Panc1 (cell line): ENCODE data around the gene PREP. TPM values are rescaled to one million over a fixed set of nuclear protein-coding genes. Genes with fewer than 3 reads are reported as not detected.

ENCODE experiments used
- ATAC-seq: fragments of 200-7000 bp; cut with Tn5 transposase; 2 replicates; pipeline ENCODE4 v1.9.1; 2020; ENCODE audit warnings: mild to moderate bottlenecking, moderate library complexity
- BruUV-seq: library from RNA; stranded (reverse); fragments of 400-500 nt; replicated peaks from 2 replicates; lab custom pipeline; 2021; lab: Mats Ljungman, UMichigan
- CTCF ChIA-PET: fragments of 300-600 bp; sonication (Branson Sonifier 250); formaldehyde crosslinking; loops from one replicate; lab custom pipeline; 2022; ENCODE audit warnings: antibody characterized with exemption; lab: Charles Lee
- POLR2A ChIA-PET: fragments of 300-600 bp; sonication (Branson Sonifier 250); formaldehyde crosslinking; loops from one replicate; lab custom pipeline; 2022; ENCODE audit warnings: antibody characterized with exemption; lab: Charles Lee
- DNase-seq: peaks from one replicate; pipeline ENCODE4 v3.0.0-alpha.2; 2010; ENCODE audit warnings: low read depth, low spot score
- H3K27ac ChIP-seq: 2 replicates; pipeline ENCODE4 v1.5.1; 2011; ENCODE audit warnings: mild to moderate bottlenecking, low read length, inconsistent platforms
- H3K27me3 ChIP-seq: fragments of 200-500 bp; sonication (Bioruptor generic); 2 replicates; pipeline ENCODE4 v1.6.0; 2014; ENCODE audit warnings: low read length, inconsistent platforms; ENCODE audit not compliant: control insufficient read depth, insufficient read depth
- H3K36me3 ChIP-seq: fragments of 200-500 bp; sonication (Bioruptor generic); 2 replicates; pipeline ENCODE4 v1.5.1; 2014; ENCODE audit warnings: inconsistent platforms, mild to moderate bottlenecking, low read length, moderate library complexity; ENCODE audit not compliant: control insufficient read depth, insufficient read depth
- H3K4me1 ChIP-seq: 2 replicates; pipeline ENCODE4 v1.5.1; 2011; ENCODE audit warnings: inconsistent platforms, mild to moderate bottlenecking, low read length, moderate library complexity; ENCODE audit not compliant: control insufficient read depth, insufficient read depth
- H3K4me3 ChIP-seq, 2 experiments: 2 replicates each; pipeline ENCODE4 v1.5.1; 2011 to 2012; ENCODE audit warnings: low read depth in 2 of 2, low read length in 2 of 2, mild to moderate bottlenecking in 2 of 2, inconsistent platforms in 1 of 2, moderate library complexity in 1 of 2
- H3K9me3 ChIP-seq: fragments of 200-500 bp; sonication (Bioruptor generic); 2 replicates; pipeline ENCODE4 v1.5.1; 2014; ENCODE audit warnings: low read depth, mild to moderate bottlenecking, inconsistent platforms, low read length, moderate library complexity; ENCODE audit not compliant: control insufficient read depth, insufficient read depth
- POLR2AphosphoS5 ChIP-seq: IDR thresholded peaks from 2 replicates; pipeline ENCODE4 v1.6.1; 2012; ENCODE audit warnings: mild to moderate bottlenecking, low read depth, low read length, moderate library complexity
- SIN3A ChIP-seq: IDR thresholded peaks from 2 replicates; pipeline ENCODE4 v1.6.1; 2012; ENCODE audit warnings: low read depth, mild to moderate bottlenecking, low read length, moderate library complexity, borderline replicate concordance; ENCODE audit not compliant: insufficient read depth
- TCF7L2 ChIP-seq: IDR thresholded peaks from 2 replicates; pipeline ENCODE4 v1.6.1; 2011; ENCODE audit warnings: mild to moderate bottlenecking, low read depth, low read length, inconsistent platforms
- in situ Hi-C: cut with HindIII; loops from 2 replicates; pipeline ENCODE4 v1.10.0; 2016; ENCODE audit warnings: low sequenced_read_pairs, low pct_unique_long_range_greater_than_20kb
- intact Hi-C: fragments of 100-400 bp; cut with micrococcal nuclease; formaldehyde crosslinking; loops from one replicate; pipeline ENCODE4 v1.10.0; 2022; ENCODE audit not compliant: unreplicated experiment
- total RNA-seq: library from RNA; stranded (reverse); gene quantifications from one replicate; pipeline ENCODE4 v1.2.1, GENCODE V29; 2021; ENCODE audit not compliant: unreplicated experiment
- TF ChIP-seq, protein P1 (sequence below), 2 experiments: IDR thresholded peaks; 2 replicates each; pipeline ENCODE4 v1.6.1; 2011 to 2012; ENCODE audit warnings: low read depth in 2 of 2, control low read depth in 1 of 2, low read length in 1 of 2, mild to moderate bottlenecking in 1 of 2, moderate library complexity in 1 of 2; ENCODE audit not compliant: insufficient read depth in 1 of 2
- TF ChIP-seq, protein P2 (sequence below): fragments of 450-650 bp; IDR thresholded peaks from 2 replicates; pipeline ENCODE4 v1.5.1; 2017; ENCODE audit warnings: mild to moderate bottlenecking

The PREP gene
- total RNA-seq, 1 experiment from 2014 or later, result 50.4 TPM

DNA sequence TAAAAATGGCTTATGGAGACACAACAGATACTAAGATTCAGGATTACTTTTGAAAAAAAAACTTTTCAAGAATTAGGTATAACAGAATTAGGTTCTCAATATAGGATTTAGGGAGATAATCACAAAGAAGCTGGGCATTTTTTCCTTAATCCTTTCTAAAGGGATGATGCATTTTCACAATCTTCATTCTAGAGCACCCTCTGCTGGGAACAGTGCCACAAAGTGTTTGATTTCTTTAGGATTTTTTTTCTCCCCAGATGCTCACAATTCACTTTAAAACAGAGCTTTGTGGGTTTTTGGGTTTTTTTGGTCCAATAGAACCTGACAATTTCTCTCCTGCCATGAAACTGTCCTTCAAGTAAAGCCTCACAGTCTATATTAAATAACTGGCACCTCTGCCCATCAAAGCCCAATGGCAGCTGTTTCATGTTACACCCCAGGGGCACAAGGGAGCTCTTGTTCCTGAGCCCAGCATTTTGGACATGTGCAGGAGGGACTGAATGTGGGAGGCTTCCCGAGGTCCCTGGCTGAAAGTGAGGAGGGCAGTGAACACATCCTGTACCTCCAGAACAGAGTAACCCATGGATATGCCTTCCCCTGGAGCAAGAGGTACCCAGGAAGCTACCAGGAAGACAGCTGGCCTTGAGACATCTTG lies 39.7 kb downstream of the PREP start:
- CTCF ChIA-PET, result interaction anchor here (0.5 to 0.7 kb wide), 3 partner anchors 18 to 242 kb away, joined by 3 to 6 read pairs (median 4); no protein-coding TSS in a partner anchor
- POLR2A ChIA-PET, result no interaction called here
- Histone ChIP-seq H3K9me3 (no peaks in the 10 kb centered on the region), H3K27ac (no peak overlapping the region), H3K36me3 (peaks cover 4% of the 10 kb centered on the region), H3K4me3 (no peak overlapping the region), H3K27me3 (no peaks in the 10 kb centered on the region), H3K4me1 (no peaks in the 10 kb centered on the region)
- intact Hi-C loops, result loop anchor here (2.0 kb wide), 1 partner anchor 276 kb away; no protein-coding TSS in a partner anchor
- in situ Hi-C loops, result no loop called here
- BruUV-seq, result no TSS peak
- TF ChIP-seq SIN3A, result no peak
- TF ChIP-seq, protein P1, sequence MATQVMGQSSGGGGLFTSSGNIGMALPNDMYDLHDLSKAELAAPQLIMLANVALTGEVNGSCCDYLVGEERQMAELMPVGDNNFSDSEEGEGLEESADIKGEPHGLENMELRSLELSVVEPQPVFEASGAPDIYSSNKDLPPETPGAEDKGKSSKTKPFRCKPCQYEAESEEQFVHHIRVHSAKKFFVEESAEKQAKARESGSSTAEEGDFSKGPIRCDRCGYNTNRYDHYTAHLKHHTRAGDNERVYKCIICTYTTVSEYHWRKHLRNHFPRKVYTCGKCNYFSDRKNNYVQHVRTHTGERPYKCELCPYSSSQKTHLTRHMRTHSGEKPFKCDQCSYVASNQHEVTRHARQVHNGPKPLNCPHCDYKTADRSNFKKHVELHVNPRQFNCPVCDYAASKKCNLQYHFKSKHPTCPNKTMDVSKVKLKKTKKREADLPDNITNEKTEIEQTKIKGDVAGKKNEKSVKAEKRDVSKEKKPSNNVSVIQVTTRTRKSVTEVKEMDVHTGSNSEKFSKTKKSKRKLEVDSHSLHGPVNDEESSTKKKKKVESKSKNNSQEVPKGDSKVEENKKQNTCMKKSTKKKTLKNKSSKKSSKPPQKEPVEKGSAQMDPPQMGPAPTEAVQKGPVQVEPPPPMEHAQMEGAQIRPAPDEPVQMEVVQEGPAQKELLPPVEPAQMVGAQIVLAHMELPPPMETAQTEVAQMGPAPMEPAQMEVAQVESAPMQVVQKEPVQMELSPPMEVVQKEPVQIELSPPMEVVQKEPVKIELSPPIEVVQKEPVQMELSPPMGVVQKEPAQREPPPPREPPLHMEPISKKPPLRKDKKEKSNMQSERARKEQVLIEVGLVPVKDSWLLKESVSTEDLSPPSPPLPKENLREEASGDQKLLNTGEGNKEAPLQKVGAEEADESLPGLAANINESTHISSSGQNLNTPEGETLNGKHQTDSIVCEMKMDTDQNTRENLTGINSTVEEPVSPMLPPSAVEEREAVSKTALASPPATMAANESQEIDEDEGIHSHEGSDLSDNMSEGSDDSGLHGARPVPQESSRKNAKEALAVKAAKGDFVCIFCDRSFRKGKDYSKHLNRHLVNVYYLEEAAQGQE (IDR thresholded peaks at IDR 0.05; ENCODE audit: insufficient read depth in 1 of 2, low read depth in 2 of 2, low read length in 1 of 2), result no peak
- no peak for TF ChIP-seq TCF7L2
- TF ChIP-seq, protein P2, sequence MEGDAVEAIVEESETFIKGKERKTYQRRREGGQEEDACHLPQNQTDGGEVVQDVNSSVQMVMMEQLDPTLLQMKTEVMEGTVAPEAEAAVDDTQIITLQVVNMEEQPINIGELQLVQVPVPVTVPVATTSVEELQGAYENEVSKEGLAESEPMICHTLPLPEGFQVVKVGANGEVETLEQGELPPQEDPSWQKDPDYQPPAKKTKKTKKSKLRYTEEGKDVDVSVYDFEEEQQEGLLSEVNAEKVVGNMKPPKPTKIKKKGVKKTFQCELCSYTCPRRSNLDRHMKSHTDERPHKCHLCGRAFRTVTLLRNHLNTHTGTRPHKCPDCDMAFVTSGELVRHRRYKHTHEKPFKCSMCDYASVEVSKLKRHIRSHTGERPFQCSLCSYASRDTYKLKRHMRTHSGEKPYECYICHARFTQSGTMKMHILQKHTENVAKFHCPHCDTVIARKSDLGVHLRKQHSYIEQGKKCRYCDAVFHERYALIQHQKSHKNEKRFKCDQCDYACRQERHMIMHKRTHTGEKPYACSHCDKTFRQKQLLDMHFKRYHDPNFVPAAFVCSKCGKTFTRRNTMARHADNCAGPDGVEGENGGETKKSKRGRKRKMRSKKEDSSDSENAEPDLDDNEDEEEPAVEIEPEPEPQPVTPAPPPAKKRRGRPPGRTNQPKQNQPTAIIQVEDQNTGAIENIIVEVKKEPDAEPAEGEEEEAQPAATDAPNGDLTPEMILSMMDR, result peak; percentile 58; the same call in 1 of the 2 replicates
- no peak for TF ChIP-seq POLR2AphosphoS5
- no peak for DNase-seq
- ATAC-seq, result no peak

DNA sequence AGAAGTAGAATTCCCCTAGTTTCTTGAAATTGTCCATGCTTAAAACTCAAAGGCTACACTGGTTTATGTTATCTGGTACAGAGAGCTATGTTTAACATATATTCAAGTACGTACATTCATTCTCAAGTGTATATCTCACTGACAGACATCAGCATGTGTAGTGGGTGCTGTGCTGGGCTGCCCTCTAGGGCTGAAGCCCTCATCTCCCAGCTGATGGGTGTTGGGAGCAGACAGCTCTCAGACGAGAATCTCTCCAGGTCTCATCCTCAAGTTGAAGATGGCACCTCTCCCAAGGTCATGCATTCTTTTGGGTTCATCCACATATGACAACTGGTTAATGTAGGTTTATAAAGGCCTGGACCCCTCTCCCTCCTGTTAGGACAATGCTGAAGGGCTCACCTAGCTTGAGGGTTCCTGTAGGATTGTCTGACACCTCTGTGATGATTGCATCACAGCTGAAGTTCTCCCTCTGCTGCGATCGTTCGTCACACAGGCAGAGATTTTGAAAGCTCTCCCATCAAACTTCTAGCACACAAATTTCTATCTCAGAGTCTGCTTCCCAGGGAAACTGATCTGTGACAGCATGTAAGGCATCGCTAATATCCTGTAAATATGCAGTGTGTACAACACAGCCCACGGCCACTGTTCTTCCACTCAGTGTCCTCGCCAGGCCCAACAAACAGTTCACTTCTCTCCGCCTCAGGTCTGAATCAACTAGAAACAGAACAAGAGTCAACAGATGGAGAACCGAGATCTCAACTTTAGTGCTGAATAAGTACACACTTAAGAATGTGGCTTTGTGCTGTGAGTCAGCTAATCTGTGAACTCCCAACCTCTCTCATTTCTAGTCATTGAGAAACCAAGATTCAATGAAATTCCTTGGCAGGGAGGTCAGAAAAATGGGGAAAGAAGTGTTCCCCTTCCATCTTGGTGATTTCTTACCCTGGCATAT lies 43.2 kb downstream of the PREP start:
- no peaks in the 10 kb centered on the region for H3K4me1 ChIP-seq
- no peak overlapping the region for H3K4me3 ChIP-seq
- in situ Hi-C loops, result no loop called here
- H3K9me3 ChIP-seq, result peaks cover 16% of the 10 kb centered on the region; the same call in 1 of the 2 replicates
- peaks cover 13% of the 10 kb centered on the region for H3K36me3 ChIP-seq
- peak; percentile 35; the same call in 1 of the 2 replicates for ATAC-seq
- CTCF ChIA-PET, result interaction anchor here (1.0 kb wide), 1 partner anchor 15 kb away, joined by 3 read pairs; no protein-coding TSS in a partner anchor
- intact Hi-C loops, result no loop called here
- BruUV-seq, result no TSS peak
- no peaks in the 10 kb centered on the region for H3K27me3 ChIP-seq
- no peak for DNase-seq
- POLR2A ChIA-PET, result no interaction called here
- H3K27ac ChIP-seq, result no peak overlapping the region
- TF ChIP-seq, protein P1 (IDR thresholded peaks at IDR 0.05; ENCODE audit: insufficient read depth in 1 of 2, low read depth in 2 of 2, low read length in 1 of 2), result no peak
- TF ChIP-seq TCF7L2 (no peak), POLR2AphosphoS5 (no peak), SIN3A (no peak)
- TF ChIP-seq, protein P2, result no peak
